Activated CD8-positive, alpha-beta memory T cell treated with anti-CD3 and anti-CD28 coated beads, Interleukin-2, amount 50 U/mL, for 24 hours (primary cell): ENCODE results near the gene HLA-B.

Source experiments
- DNase-seq: peaks from one replicate; pipeline ENCODE4 v3.0.0-alpha.2; 2020; ENCODE audit errors: extremely low read depth

Gene HLA-B

GRCh38 chr6:31352683-31353383 lies 4.1 kb downstream of the HLA-B start:
- no peak for DNase-seq

- no peak for DNase-seq
Observed at GRCh38 chr6:31352310-31352682, 4.7 kb downstream of the HLA-B start.

- no peak for DNase-seq
Observed at GRCh38 chr6:31351401-31352309, 5.3 kb downstream of the HLA-B start.

- DNase-seq, result no peak
Observed at GRCh38 chr6:31351033-31351380, 6.0 kb downstream of the HLA-B start.

- no peak for DNase-seq
Observed at GRCh38 chr6:31350196-31351032, 6.6 kb downstream of the HLA-B start.

- no peak for DNase-seq
Observed at GRCh38 chr6:31349301-31349700, 7.7 kb downstream of the HLA-B start.

GRCh38 chr6:31345026-31345730 lies 11.8 kb downstream of the HLA-B start:
- no peak for DNase-seq

GRCh38 chr6:31340228-31340627 lies 16.8 kb downstream of the HLA-B start:
- no peak for DNase-seq

GRCh38 chr6:31339210-31339609 lies 17.8 kb downstream of the HLA-B start:
- no peak for DNase-seq

GRCh38 chr6:31336896-31337496 lies 20.0 kb downstream of the HLA-B start:
- no peak for DNase-seq

- no peak for DNase-seq
Observed at GRCh38 chr6:31332637-31333602, 24.1 kb downstream of the HLA-B start.

- no peak for DNase-seq
Observed at GRCh38 chr6:31328355-31328960, 28.5 kb downstream of the HLA-B start.

- DNase-seq, result no peak
Observed at GRCh38 chr6:31321820-31322219, 35.2 kb downstream of the HLA-B start.

- DNase-seq, result no peak
Observed at GRCh38 chr6:31321005-31321707, 35.8 kb downstream of the HLA-B start.

GRCh38 chr6:31317036-31317435 lies 39.9 kb downstream of the HLA-B start:
- no peak for DNase-seq

GRCh38 chr6:31309641-31310040 lies 47.3 kb downstream of the HLA-B start:
- DNase-seq, result no peak

- DNase-seq, result no peak
Observed at GRCh38 chr6:31308845-31309175, 48.2 kb downstream of the HLA-B start.

GRCh38 chr6:31308050-31308844 lies 48.7 kb downstream of the HLA-B start:
- no peak for DNase-seq
